Stimulated activated effector memory CD8-positive, alpha-beta T cell treated with anti-CD3 and anti-CD28 coated beads, Interleukin-12 subunit alpha, Interleukin-12 subunit beta, amount 100 ng/mL, for 72 hours (primary cell): ENCODE measurements around the gene ZNF653.
"Not testable (repeated sequence)": the region's sequence is repeated elsewhere in the genome, so short reads cannot be mapped to it uniquely, and the experiment has no call there.

Experiments
- ATAC-seq: fragments of 150-1000 bp; cut with Tn5 transposase; 2 replicates; pipeline ENCODE4 v1.10.0; 2021
- DNase-seq, 2 donors: peaks; one replicate each; pipeline ENCODE4 v3.0.0; 2021 to 2022; ENCODE audit warnings: low spot score in 2 of 2
- H3K27ac Mint-ChIP-seq: one replicate; pipeline ENCODE4 v1.8.0; 2022; ENCODE audit warnings: mild to moderate bottlenecking, mixed read lengths
- H3K36me3 Mint-ChIP-seq: one replicate; pipeline ENCODE4 v1.8.0; 2022; ENCODE audit warnings: mild to moderate bottlenecking, mixed read lengths
- H3K4me1 Mint-ChIP-seq: one replicate; pipeline ENCODE4 v1.8.0; 2022; ENCODE audit warnings: mixed read lengths
- H3K4me3 Mint-ChIP-seq: one replicate; pipeline ENCODE4 v1.8.0; 2022; ENCODE audit warnings: mild to moderate bottlenecking, mixed read lengths
- H3K9me3 Mint-ChIP-seq: one replicate; pipeline ENCODE4 v1.8.0; 2022; ENCODE audit warnings: mixed read lengths

ZNF653 gene

GRCh38 chr19:11457115-11457514 is 48.5 kb downstream of the ZNF653 start:
- Mint-ChIP-seq H3K4me1 (no peaks in the 10 kb centered on the region), H3K27ac (no peak overlapping the region), H3K36me3 (no peaks in the 10 kb centered on the region), H3K9me3 (no peaks in the 10 kb centered on the region), H3K4me3 (no peak overlapping the region)
- no peak for ATAC-seq
- no peak for DNase-seq

GRCh38 chr19:11456659-11457058 is 49.0 kb downstream of the ZNF653 start:
- ATAC-seq (no peak), DNase-seq (no peak)
- Mint-ChIP-seq H3K9me3 (no peaks in the 10 kb centered on the region), H3K4me3 (no peak overlapping the region), H3K27ac (no peak overlapping the region), H3K36me3 (no peaks in the 10 kb centered on the region), H3K4me1 (no peaks in the 10 kb centered on the region)

- H3K9me3 Mint-ChIP-seq, H3K4me1 Mint-ChIP-seq, H3K27ac Mint-ChIP-seq, ATAC-seq, DNase-seq, H3K36me3 Mint-ChIP-seq, H3K4me3 Mint-ChIP-seq: not testable (repeated sequence)
Observed at GRCh38 chr19:11455233-11455554, 50.4 kb downstream of the ZNF653 start.

GRCh38 chr19:11453468-11454341 is 51.9 kb downstream of the ZNF653 start:
- Mint-ChIP-seq H3K4me3 (no peak overlapping the region), H3K4me1 (no peaks in the 10 kb centered on the region), H3K9me3 (no peaks in the 10 kb centered on the region), H3K27ac (no peak overlapping the region), H3K36me3 (peaks cover 24% of the 10 kb centered on the region)
- ATAC-seq (no peak), DNase-seq (no peak)

- peaks cover 26% of the 10 kb centered on the region for H3K36me3 Mint-ChIP-seq
Observed at GRCh38 chr19:11452620-11453310, 52.9 kb downstream of the ZNF653 start.

GRCh38 chr19:11451871-11452619 is 53.6 kb downstream of the ZNF653 start:
- no peak overlapping the region for H3K27ac Mint-ChIP-seq
- H3K4me3 Mint-ChIP-seq, result no peak overlapping the region
- no peak for DNase-seq
- H3K36me3 Mint-ChIP-seq, result peaks cover 31% of the 10 kb centered on the region
- H3K9me3 Mint-ChIP-seq, result no peaks in the 10 kb centered on the region
- ATAC-seq, result no peak
- no peaks in the 10 kb centered on the region for H3K4me1 Mint-ChIP-seq

More at GRCh38 chr19:11452620-11453310, 52.9 kb downstream of the ZNF653 start:
- Mint-ChIP-seq H3K4me1 (no peaks in the 10 kb centered on the region), H3K27ac (no peak overlapping the region), H3K4me3 (no peak overlapping the region), H3K9me3 (no peaks in the 10 kb centered on the region)
- DNase-seq (no peak), ATAC-seq (no peak)

GRCh38 chr19:11451327-11451870 is 54.2 kb downstream of the ZNF653 start:
- Mint-ChIP-seq H3K9me3 (no peaks in the 10 kb centered on the region), H3K36me3 (peaks cover 37% of the 10 kb centered on the region), H3K4me1 (no peaks in the 10 kb centered on the region), H3K27ac (no peak overlapping the region), H3K4me3 (no peak overlapping the region)
- ATAC-seq, result no peak
- DNase-seq, result no peak

- Mint-ChIP-seq H3K27ac (no peak overlapping the region), H3K4me3 (no peak overlapping the region), H3K4me1 (no peaks in the 10 kb centered on the region), H3K36me3 (peaks cover 41% of the 10 kb centered on the region), H3K9me3 (no peaks in the 10 kb centered on the region)
- ATAC-seq (no peak), DNase-seq (no peak)
Observed at GRCh38 chr19:11450570-11451326, 54.9 kb downstream of the ZNF653 start.

GRCh38 chr19:11448923-11449554 is 56.6 kb downstream of the ZNF653 start:
- DNase-seq (no peak), ATAC-seq (no peak)
- Mint-ChIP-seq H3K36me3 (peaks cover 54% of the 10 kb centered on the region), H3K27ac (no peak overlapping the region), H3K4me1 (peaks cover 5% of the 10 kb centered on the region), H3K9me3 (no peaks in the 10 kb centered on the region), H3K4me3 (no peak overlapping the region)

GRCh38 chr19:11448410-11448809 is 57.2 kb downstream of the ZNF653 start:
- Mint-ChIP-seq H3K4me3 (no peak overlapping the region), H3K27ac (no peak overlapping the region), H3K9me3 (no peaks in the 10 kb centered on the region), H3K4me1 (peaks cover 5% of the 10 kb centered on the region), H3K36me3 (peaks cover 60% of the 10 kb centered on the region)
- no peak for DNase-seq
- no peak for ATAC-seq

- ATAC-seq (no peak), DNase-seq (no peak)
- no peak overlapping the region for H3K4me3 Mint-ChIP-seq
- H3K27ac Mint-ChIP-seq, result no peak overlapping the region
- H3K4me1 Mint-ChIP-seq, result peaks cover 5% of the 10 kb centered on the region
- no peaks in the 10 kb centered on the region for H3K9me3 Mint-ChIP-seq
- peaks cover 68% of the 10 kb centered on the region for H3K36me3 Mint-ChIP-seq
Observed at GRCh38 chr19:11447347-11448262, 58.0 kb downstream of the ZNF653 start.

- DNase-seq (peak; percentile 39 to 68), ATAC-seq (peak; percentile 58)
- Mint-ChIP-seq H3K4me1 (peaks cover 12% of the 10 kb centered on the region), H3K27ac (peak overlapping the region; percentile 60), H3K36me3 (peaks cover 76% of the 10 kb centered on the region), H3K4me3 (no peak overlapping the region), H3K9me3 (no peaks in the 10 kb centered on the region)
Observed at GRCh38 chr19:11446652-11447301, 58.9 kb downstream of the ZNF653 start.

- Mint-ChIP-seq H3K9me3 (no peaks in the 10 kb centered on the region), H3K36me3 (peaks cover 82% of the 10 kb centered on the region), H3K27ac (peak overlapping the region; percentile 60), H3K4me1 (peaks cover 15% of the 10 kb centered on the region), H3K4me3 (no peak overlapping the region)
- ATAC-seq (no peak), DNase-seq (no peak)
Observed at GRCh38 chr19:11446271-11446651, 59.4 kb downstream of the ZNF653 start.
